H54 (cell line): ENCODE data around the gene PIAS2.
A peak's percentile ranks its signal among the peaks of the same experiment; 100 is the strongest.

ENCODE experiments used
- DNase-seq: peaks from one replicate; pipeline ENCODE4 v3.0.0; 2011; ENCODE audit warnings: low spot score, mixed read lengths; ENCODE audit not compliant: insufficient read length
- FAIRE-seq: peaks from 3 replicates; lab custom pipeline; 2011; peaks lifted over from hg19 to GRCh38; lab: Jason Lieb, UNC
- POLR2A ChIP-seq: IDR thresholded peaks from 2 replicates; pipeline ENCODE4 v1.6.1; 2011; ENCODE audit warnings: low read depth, mild to moderate bottlenecking, low read length

Gene PIAS2

DNA sequence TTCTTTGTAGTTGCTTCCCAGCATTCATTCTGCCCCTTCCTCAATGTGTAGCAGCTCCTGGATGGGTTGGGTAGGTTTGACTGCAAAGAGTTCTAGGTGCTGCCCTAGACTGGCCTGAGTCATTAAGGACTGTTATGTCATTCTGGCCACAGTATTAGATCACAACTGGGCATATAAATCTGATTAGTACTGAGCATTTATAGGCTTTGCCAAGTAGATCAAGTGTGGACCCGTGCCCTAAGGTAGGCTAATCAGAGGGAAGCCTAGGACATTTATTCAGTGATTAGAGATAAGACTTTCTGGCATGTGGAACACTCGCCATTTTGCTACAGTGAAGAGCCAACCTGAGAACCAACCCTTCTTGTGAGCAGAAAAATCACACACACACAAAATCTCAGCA, 2.8 kb upstream of the PIAS2 start:
- TF ChIP-seq POLR2A: no peak
- FAIRE-seq (no peak), DNase-seq (no peak)

GRCh38 chr18:46917803-46918600, 695 bp upstream of the PIAS2 start:
- no peak for TF ChIP-seq POLR2A
- no peak for FAIRE-seq
- no peak for DNase-seq

- no peak for TF ChIP-seq POLR2A
- DNase-seq (peak; percentile 23), FAIRE-seq (no peak)
These were observed 678 bp downstream of the PIAS2 start for GRCh38 chr18:46916551-46917107.

- TF ChIP-seq POLR2A: no peak
- DNase-seq: no peak
- no peak for FAIRE-seq
These were observed 1.3 kb downstream of the PIAS2 start for GRCh38 chr18:46915800-46916550.

- DNase-seq (no peak), FAIRE-seq (no peak)
- TF ChIP-seq POLR2A: no peak
These were observed 6.5 kb downstream of the PIAS2 start for GRCh38 chr18:46910856-46911255.

DNA sequence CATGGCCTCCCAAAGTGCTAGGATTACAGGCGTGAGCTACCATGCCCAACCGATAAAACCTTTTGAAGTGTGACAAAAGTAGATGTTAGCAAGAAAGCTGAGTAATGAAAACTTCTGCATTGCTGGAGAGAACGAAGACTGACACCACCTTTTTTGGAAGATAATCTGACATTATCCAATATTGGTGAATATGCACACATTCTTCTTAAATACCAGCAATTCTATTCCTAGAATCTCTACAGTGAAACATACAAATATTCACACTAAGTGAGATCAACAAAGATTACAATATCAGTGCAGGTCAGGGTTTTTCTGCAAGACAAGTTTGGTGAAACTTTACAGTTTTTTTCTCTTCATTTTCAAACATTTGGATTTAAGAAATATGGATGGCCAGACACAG, 7.8 kb downstream of the PIAS2 start:
- TF ChIP-seq POLR2A: no peak
- DNase-seq (no peak), FAIRE-seq (no peak)

DNA sequence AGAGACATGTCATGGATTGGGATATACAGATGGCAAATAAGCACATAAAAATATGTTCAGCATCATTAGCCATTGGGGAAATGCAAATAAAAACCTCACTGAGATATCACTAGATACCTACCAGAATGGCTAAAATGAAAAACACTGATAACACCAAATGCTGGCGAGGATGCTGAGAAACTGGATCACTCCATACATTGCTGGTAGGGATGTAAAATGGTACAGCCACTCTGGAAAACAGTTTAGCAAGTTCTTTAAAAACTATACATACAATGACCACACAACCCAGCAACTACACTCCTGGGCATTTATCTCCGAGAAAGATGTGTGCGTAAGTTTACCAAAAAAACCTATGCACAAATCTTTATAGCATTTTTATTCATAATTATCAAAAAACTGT, 13.9 kb downstream of the PIAS2 start:
- FAIRE-seq: no peak
- no peak for DNase-seq
- no peak for TF ChIP-seq POLR2A

GRCh38 chr18:46899274-46899948, 17.9 kb downstream of the PIAS2 start:
- DNase-seq: no peak
- no peak for TF ChIP-seq POLR2A
- FAIRE-seq: no peak

GRCh38 chr18:46894124-46894523, 23.2 kb downstream of the PIAS2 start:
- TF ChIP-seq POLR2A: no peak
- FAIRE-seq: no peak
- no peak for DNase-seq

DNA sequence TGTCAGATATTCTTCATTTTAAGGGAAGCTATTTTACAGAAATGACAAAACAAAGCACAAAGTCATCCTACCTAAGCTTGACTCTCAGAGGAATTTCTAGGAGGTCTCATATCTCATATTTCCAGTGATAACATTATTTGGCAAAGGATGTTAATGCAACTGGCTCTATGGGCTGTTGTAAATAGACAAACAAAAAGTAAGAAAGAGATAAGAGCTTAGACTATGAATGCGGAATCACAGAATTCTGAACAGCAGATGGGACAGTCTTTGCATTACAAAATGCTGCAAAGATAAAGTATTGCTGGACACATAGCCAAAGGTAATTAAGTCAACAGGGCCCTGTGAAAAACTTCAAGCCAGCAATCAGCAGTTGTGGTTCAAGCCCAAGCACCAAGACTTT, 23.9 kb downstream of the PIAS2 start:
- no peak for FAIRE-seq
- DNase-seq: no peak
- no peak for TF ChIP-seq POLR2A

GRCh38 chr18:46892842-46893241, 24.5 kb downstream of the PIAS2 start:
- FAIRE-seq (no peak), DNase-seq (no peak)
- no peak for TF ChIP-seq POLR2A

- FAIRE-seq (no peak), DNase-seq (no peak)
- no peak for TF ChIP-seq POLR2A
These were observed 25.5 kb downstream of the PIAS2 start for GRCh38 chr18:46891742-46892214.

DNA sequence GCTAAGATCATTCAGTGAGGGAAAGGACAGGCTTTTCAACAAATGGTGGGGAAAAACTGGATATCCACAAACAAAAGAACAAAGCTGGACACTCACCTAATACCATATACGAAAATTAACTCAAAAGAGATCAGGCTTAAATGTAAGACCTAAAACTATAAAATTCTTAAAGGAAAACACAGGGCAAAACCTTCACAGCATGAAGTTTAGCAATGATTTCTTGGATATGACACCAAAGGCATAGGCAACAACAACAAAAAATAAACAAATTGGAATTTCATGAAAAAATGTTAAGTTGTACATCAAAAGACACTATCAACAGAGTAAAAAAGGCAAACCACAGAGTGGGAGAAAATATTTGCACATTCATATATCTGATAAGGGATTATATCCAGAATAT, 28.3 kb downstream of the PIAS2 start:
- no peak for FAIRE-seq
- no peak for TF ChIP-seq POLR2A
- DNase-seq: no peak

GRCh38 chr18:46886893-46887292, 30.4 kb downstream of the PIAS2 start:
- no peak for TF ChIP-seq POLR2A
- FAIRE-seq (no peak), DNase-seq (no peak)
